Esophagus muscularis mucosa (tissue), 4 donors: ENCODE measurements around the gene ZNF365. TPM values are rescaled to one million over a fixed set of nuclear protein-coding genes. Genes with fewer than 3 reads are reported as not detected.
"Not testable (repeated sequence)": the region's sequence is repeated elsewhere in the genome, so short reads cannot be mapped to it uniquely, and the experiment has no call there.

Experiments
- DNase-seq: peaks from one replicate; pipeline ENCODE4 v3.0.0-alpha.2; 2017; ENCODE audit errors: extremely low spot score
- H3K27ac ChIP-seq, 4 donors: fragments of 200-600 bp; sonication (generic); replicated peaks in 1 of 4; 1 replicate in 3 of 4; 2 replicates in 1 of 4; pipeline ENCODE4 v1.5.1; 2016 to 2019; ENCODE audit warnings: mild to moderate bottlenecking in 1 of 4
- H3K27me3 ChIP-seq, 4 donors: fragments of 200-600 bp; sonication (generic); one replicate each; pipeline versions ENCODE4 v1.5.1 to v1.6.0; 2016 to 2019
- H3K36me3 ChIP-seq, 4 donors: fragments of 200-600 bp; sonication (generic); one replicate each; pipeline ENCODE4 v1.5.1; 2016 to 2019
- H3K4me1 ChIP-seq, 4 donors: fragments of 200-600 bp; sonication (generic); one replicate each; pipeline ENCODE4 v1.5.1; 2016 to 2019
- H3K4me3 ChIP-seq, 4 donors: fragments of 200-600 bp; sonication (generic); 1 replicate in 2 of 4; 2 replicates in 2 of 4; pipeline ENCODE4 v1.5.1; 2016 to 2019; ENCODE audit warnings: mild to moderate bottlenecking in 4 of 4, moderate library complexity in 1 of 4
- H3K9me3 ChIP-seq, 4 donors: fragments of 200-600 bp; sonication (generic); 1 replicate in 3 of 4; 2 replicates in 1 of 4; pipeline ENCODE4 v1.5.1; 2016 to 2019
- EP300 ChIP-seq: sonication (generic); formaldehyde crosslinking; IDR thresholded peaks from one replicate; pipeline ENCODE4 v1.6.1; 2017; ENCODE audit warnings: antibody characterized with exemption
- POLR2A ChIP-seq: fragments of 450-650 bp; IDR thresholded peaks from one replicate; pipeline ENCODE4 v1.6.1; 2017; ENCODE audit warnings: antibody characterized with exemption, moderate library complexity, mild to moderate bottlenecking, low read depth
- POLR2AphosphoS5 ChIP-seq, 2 donors: sonication (generic); formaldehyde crosslinking; IDR thresholded peaks; one replicate each; pipeline ENCODE4 v1.6.1; 2017; ENCODE audit warnings: antibody characterized with exemption in 2 of 2
- WGBS: methylation state at CpG from one replicate; pipeline ENCODE4 v1.1.5; 2018; 5-methylcytosine and 5-hydroxymethylcytosine counted together
- intact Hi-C: fragments of 100-400 bp; cut with DNase I; formaldehyde crosslinking; loops from one replicate; pipeline ENCODE4 v1.15.1; 2023
- total RNA-seq, 4 donors: library from RNA; depleted of rRNA; stranded (reverse); fragments of >200 nt; gene quantifications; one replicate each; pipeline versions ENCODE4 v1.1.0 to v1.2.1, GENCODE V29; 2016
- TF ChIP-seq, protein P1 (sequence below), 3 experiments: fragments of 200-600 bp in 2 of 3; fragments of 450-650 bp in 1 of 3; sonication (generic) in 2 of 3; IDR thresholded peaks; one replicate each; pipeline ENCODE4 v1.5.1; 2017 to 2019; ENCODE audit warnings: antibody characterized with exemption in 3 of 3, mild to moderate bottlenecking in 2 of 3, moderate library complexity in 1 of 3

The ZNF365 gene
- total RNA-seq, 4 donors from 2014 or later = 0.50 to 2.5 (median 1.7) TPM

DNA sequence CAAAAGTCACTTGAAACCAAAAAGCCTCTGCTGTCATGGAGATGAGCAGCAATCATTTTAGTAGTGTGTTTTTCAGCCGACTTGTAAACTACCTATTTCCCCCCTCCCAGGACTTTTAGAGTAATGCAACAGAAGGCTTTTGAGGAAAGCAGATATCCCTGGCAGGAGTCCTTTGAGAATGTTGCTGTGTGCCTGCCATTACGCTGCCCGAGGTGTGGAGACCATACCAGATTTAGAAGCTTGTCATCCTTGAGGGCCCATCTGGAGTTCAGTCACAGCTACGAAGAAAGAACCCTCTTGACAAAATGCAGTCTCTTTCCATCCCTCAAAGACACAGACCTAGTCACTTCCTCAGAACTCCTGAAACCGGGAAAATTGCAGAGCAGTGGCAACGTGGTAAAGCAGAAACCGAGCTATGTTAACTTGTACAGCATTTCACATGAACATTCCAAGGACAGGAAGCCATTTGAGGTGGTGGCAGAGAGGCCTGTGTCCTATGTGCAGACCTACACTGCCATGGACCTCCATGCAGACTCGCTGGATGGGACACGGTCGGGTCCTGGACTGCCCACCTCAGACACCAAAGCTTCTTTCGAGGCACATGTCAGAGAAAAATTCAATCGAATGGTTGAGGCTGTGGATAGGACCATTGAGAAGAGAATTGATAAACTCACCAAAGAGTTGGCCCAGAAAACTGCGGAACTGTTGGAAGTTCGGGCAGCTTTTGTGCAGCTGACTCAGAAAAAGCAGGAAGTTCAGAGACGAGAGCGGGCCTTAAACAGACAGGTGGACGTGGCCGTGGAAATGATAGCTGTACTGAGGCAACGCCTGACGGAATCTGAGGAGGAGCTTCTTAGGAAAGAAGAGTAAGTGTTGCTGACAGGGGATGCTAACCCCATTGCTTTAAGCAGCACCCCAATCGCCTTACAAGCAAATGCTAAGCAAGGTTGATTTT is 2.2 kb downstream of the ZNF365 start:
- WGBS = 89% methylated on average over 21 of the region's 21 CpGs
- no peak overlapping the region for H3K27ac ChIP-seq
- no peak for DNase-seq
- no peak overlapping the region for H3K4me3 ChIP-seq
- no peaks in the 10 kb centered on the region for H3K9me3 ChIP-seq
- H3K4me1 ChIP-seq = peaks cover 3 to 19% (median 15%) of the 10 kb centered on the region in 4 donors
- no peaks in the 10 kb centered on the region for H3K36me3 ChIP-seq
- TF ChIP-seq POLR2AphosphoS5 (IDR thresholded peaks at IDR 0.05) (no peak), EP300 (no peak), POLR2A (no peak)
- intact Hi-C loops = no loop called here
- peaks cover 0 to 13% (median 0%) of the 10 kb centered on the region in 4 donors for H3K27me3 ChIP-seq

DNA sequence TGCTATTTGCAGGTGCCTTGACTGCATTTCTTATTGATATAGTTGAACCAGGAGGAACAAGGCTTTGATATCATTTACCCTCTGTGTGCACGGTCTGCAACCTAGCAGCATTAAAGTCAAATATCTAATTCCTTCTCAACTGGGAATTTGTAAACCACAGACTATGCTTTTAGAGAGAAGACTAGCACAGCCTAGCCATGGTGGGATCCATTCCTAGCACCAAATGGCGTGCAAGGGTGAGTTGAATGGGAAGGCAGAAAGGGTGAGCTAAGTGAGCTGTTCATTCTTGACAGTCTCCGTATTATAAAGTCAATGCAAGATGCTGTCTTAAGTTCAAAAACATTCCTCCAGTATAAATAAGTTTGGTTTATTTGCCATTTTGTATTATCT is 2.9 kb downstream of the ZNF365 start:
- DNase-seq = no peak
- H3K4me1 ChIP-seq = peaks cover 3 to 22% (median 15%) of the 10 kb centered on the region in 4 donors
- 63% methylated on average over 3 of the region's 3 CpGs for WGBS
- TF ChIP-seq, protein P1, sequence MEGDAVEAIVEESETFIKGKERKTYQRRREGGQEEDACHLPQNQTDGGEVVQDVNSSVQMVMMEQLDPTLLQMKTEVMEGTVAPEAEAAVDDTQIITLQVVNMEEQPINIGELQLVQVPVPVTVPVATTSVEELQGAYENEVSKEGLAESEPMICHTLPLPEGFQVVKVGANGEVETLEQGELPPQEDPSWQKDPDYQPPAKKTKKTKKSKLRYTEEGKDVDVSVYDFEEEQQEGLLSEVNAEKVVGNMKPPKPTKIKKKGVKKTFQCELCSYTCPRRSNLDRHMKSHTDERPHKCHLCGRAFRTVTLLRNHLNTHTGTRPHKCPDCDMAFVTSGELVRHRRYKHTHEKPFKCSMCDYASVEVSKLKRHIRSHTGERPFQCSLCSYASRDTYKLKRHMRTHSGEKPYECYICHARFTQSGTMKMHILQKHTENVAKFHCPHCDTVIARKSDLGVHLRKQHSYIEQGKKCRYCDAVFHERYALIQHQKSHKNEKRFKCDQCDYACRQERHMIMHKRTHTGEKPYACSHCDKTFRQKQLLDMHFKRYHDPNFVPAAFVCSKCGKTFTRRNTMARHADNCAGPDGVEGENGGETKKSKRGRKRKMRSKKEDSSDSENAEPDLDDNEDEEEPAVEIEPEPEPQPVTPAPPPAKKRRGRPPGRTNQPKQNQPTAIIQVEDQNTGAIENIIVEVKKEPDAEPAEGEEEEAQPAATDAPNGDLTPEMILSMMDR (IDR thresholded peaks at IDR 0.05) = no peak
- TF ChIP-seq EP300 = no peak
- no peak for TF ChIP-seq POLR2AphosphoS5 (IDR thresholded peaks at IDR 0.05)
- no peak for TF ChIP-seq POLR2A
- peaks cover 0 to 13% (median 0%) of the 10 kb centered on the region in 4 donors for H3K27me3 ChIP-seq
- H3K27ac ChIP-seq = no peak overlapping the region
- H3K4me3 ChIP-seq = no peak overlapping the region
- intact Hi-C loops = no loop called here
- H3K9me3 ChIP-seq = no peaks in the 10 kb centered on the region
- no peaks in the 10 kb centered on the region for H3K36me3 ChIP-seq

DNA sequence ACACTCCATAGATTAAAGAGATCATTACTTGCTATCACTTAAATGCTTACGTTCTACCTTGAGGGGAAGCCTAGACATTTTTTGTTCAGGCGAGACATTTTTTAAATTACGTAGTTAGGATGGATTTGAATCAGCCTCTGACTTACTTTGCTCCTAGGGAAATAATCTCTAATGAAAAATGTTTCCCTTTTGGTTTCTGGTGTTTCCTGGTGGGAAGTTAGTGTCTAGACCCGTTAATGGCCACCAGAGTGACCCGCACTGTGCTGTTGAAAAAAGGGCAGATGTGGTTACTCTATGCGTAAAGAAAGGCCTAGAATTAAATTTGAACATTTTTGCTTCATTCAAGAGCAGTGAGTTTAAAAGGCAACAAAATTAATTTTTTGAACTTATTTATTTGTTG is 3.8 kb downstream of the ZNF365 start:
- peaks cover 3 to 22% (median 15%) of the 10 kb centered on the region in 4 donors for H3K4me1 ChIP-seq
- H3K4me3 ChIP-seq = no peak overlapping the region
- TF ChIP-seq POLR2AphosphoS5 (IDR thresholded peaks at IDR 0.05) (no peak), POLR2A (no peak), EP300 (no peak)
- TF ChIP-seq, protein P1 (IDR thresholded peaks at IDR 0.05) = no peak
- no peak overlapping the region for H3K27ac ChIP-seq
- intact Hi-C loops = no loop called here
- peaks cover 0 to 13% (median 0%) of the 10 kb centered on the region in 4 donors for H3K27me3 ChIP-seq
- no peaks in the 10 kb centered on the region for H3K36me3 ChIP-seq
- H3K9me3 ChIP-seq = no peaks in the 10 kb centered on the region
- 92% methylated on average over 6 of the region's 6 CpGs for WGBS
- DNase-seq = no peak

DNA sequence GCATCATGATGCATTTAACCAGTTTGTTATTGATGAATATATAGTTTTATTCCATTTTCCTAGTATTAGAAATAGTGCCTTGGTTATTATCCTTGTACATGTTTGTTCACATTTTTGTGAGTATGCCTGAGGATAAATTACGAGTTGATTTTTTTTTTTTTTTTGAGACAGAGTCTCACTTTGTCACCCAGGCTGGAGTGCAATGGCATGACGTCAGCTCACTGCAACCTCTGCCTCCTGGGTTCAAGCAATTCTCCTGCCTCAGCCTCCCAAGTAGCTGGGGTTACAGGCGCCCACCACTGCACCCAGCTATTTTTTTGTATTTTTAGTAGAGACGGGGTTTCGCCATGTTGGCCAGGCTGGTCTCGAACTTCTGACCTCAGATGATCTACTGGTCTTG is 4.7 kb downstream of the ZNF365 start:
- H3K36me3 ChIP-seq, DNase-seq, H3K4me3 ChIP-seq, intact Hi-C loops, H3K9me3 ChIP-seq, H3K27me3 ChIP-seq, H3K27ac ChIP-seq: not testable (repeated sequence)
- H3K4me1 ChIP-seq = peaks cover 3 to 17% (median 10%) of the 10 kb centered on the region in 4 donors
- WGBS = 96% methylated on average over 6 of the region's 6 CpGs

DNA sequence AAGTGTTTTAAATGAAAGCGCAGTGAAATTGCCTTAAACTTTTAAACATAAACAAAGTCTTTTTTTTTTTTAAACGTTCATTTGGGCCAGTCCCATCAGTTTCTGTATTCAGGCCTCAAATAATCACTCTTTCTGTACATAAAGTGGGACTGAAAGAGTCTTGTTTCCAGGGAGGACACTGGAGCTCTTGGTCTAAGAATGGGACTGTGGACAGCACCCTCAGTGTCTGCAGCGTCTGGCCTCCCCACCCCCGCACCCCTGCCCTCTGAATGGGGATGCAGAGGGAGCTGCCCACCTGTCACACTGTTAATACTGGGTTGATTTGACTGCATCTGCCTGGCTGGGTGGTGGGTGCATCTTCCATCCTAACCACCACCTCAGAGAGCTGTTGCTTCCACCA is 5.2 kb downstream of the ZNF365 start:
- Histone ChIP-seq H3K4me3 (no peak overlapping the region), H3K27ac (no peak overlapping the region), H3K36me3 (no peaks in the 10 kb centered on the region), H3K9me3 (no peaks in the 10 kb centered on the region), H3K4me1 (peaks cover 2 to 12% (median 5%) of the 10 kb centered on the region in 4 donors), H3K27me3 (peaks cover 0 to 6% (median 0%) of the 10 kb centered on the region in 4 donors)
- WGBS = 74% methylated on average over 3 of the region's 4 CpGs
- intact Hi-C loops = no loop called here
- no peak for TF ChIP-seq POLR2AphosphoS5 (IDR thresholded peaks at IDR 0.05)
- no peak for TF ChIP-seq EP300
- no peak for TF ChIP-seq POLR2A
- TF ChIP-seq, protein P1 (IDR thresholded peaks at IDR 0.05) = no peak
- no peak for DNase-seq
